Natural killer cell (primary cell): Measurements from ENCODE around the gene CENPE. TPM values are rescaled to one million over a fixed set of nuclear protein-coding genes. Genes with fewer than 3 reads are reported as not detected.

Experiments used
- ATAC-seq, 3 donors: fragments of 150-1000 bp in 2 of 3; fragments of 200-7000 bp in 1 of 3; cut with Tn5 transposase; 1 replicate in 1 of 3; 2 replicates in 2 of 3; pipeline ENCODE4 v1.10.0; 2021; ENCODE audit warnings: mild to moderate bottlenecking in 2 of 3, moderate library complexity in 2 of 3
- DNase-seq, 2 donors: peaks; one replicate each; pipeline versions ENCODE4 v3.0.0 to v3.0.0-alpha.2; 2013 to 2021; ENCODE audit warnings: mixed read lengths in 1 of 2
- H3K27ac ChIP-seq: one replicate; pipeline ENCODE4 v1.5.1; 2013; ENCODE audit warnings: mild to moderate bottlenecking, low read length
- H3K27me3 ChIP-seq: one replicate; pipeline ENCODE4 v1.6.1; 2013; ENCODE audit warnings: low read length; ENCODE audit not compliant: control insufficient read depth, insufficient read depth
- H3K36me3 ChIP-seq: one replicate; pipeline ENCODE4 v1.6.1; 2013; ENCODE audit warnings: low read length; ENCODE audit not compliant: control insufficient read depth, insufficient read depth
- H3K4me1 ChIP-seq: one replicate; pipeline ENCODE4 v1.6.1; 2013; ENCODE audit warnings: low read length; ENCODE audit not compliant: control insufficient read depth, insufficient read depth
- H3K4me3 ChIP-seq: one replicate; pipeline ENCODE4 v1.5.1; 2013; ENCODE audit warnings: low read length
- H3K9me3 ChIP-seq: one replicate; pipeline ENCODE4 v1.6.1; 2013; ENCODE audit warnings: low read length; ENCODE audit not compliant: control insufficient read depth, insufficient read depth
- H3K27ac Mint-ChIP-seq, 2 donors: one replicate each; pipeline ENCODE4 v1.8.0; 2022; ENCODE audit warnings: mild to moderate bottlenecking in 2 of 2, mixed read lengths in 2 of 2, moderate library complexity in 1 of 2
- H3K27me3 Mint-ChIP-seq, 2 donors: one replicate each; pipeline ENCODE4 v1.8.0; 2022; ENCODE audit warnings: low read depth in 2 of 2, mixed read lengths in 2 of 2
- H3K36me3 Mint-ChIP-seq: one replicate; pipeline ENCODE4 v1.8.0; 2022; ENCODE audit warnings: mixed read lengths
- H3K4me1 Mint-ChIP-seq, 2 donors: one replicate each; pipeline ENCODE4 v1.8.0; 2022; ENCODE audit warnings: mixed read lengths in 2 of 2
- H3K4me3 Mint-ChIP-seq: one replicate; pipeline ENCODE4 v1.8.0; 2022; ENCODE audit warnings: mild to moderate bottlenecking, moderate library complexity, mixed read lengths
- H3K9me3 Mint-ChIP-seq, 2 donors: one replicate each; pipeline ENCODE4 v1.8.0; 2022; ENCODE audit warnings: mixed read lengths in 2 of 2
- CTCF ChIP-seq: fragments of 200-600 bp; IDR thresholded peaks from one replicate; pipeline ENCODE4 v1.8.0; 2022; ENCODE audit warnings: antibody characterized with exemption
- WGBS: methylation state at CpG from one replicate; pipeline ENCODE4 v1.1.7; 2013; ENCODE audit warnings: missing lambda C conversion rate; ENCODE audit not compliant: insufficient coverage; 5-methylcytosine and 5-hydroxymethylcytosine counted together
- intact Hi-C: fragments of 100-400 bp; cut with micrococcal nuclease; formaldehyde crosslinking; loops from one replicate; pipeline ENCODE4 v1.14.2; 2022
- total RNA-seq, 4 donors: library from RNA; stranded (reverse); fragments of 120-200 nt in 1 of 4; gene quantifications; one replicate each; pipeline versions ENCODE4 v1.2.3 to v1.2.4, GENCODE V29; 2013 to 2022

The CENPE gene
- total RNA-seq, 3 donors from 2014 or later (not counting 1 experiment from before 2014, with no cell fraction given), result 2.7 to 6.9 (median 4.8) TPM

GRCh38 chr4:103091601-103092223, 106.4 kb downstream of the CENPE start:
- H3K27me3 Mint-ChIP-seq, result no peaks in the 10 kb centered on the region
- H3K9me3 Mint-ChIP-seq, result no peaks in the 10 kb centered on the region
- ATAC-seq (peak; percentile 61 to 88 (median 71)), DNase-seq (peak; percentile 21 to 82)
- Histone ChIP-seq H3K4me3 (no peak overlapping the region), H3K36me3 (peaks cover 16% of the 10 kb centered on the region), H3K27ac (no peak overlapping the region), H3K27me3 (no peaks in the 10 kb centered on the region), H3K4me1 (no peaks in the 10 kb centered on the region), H3K9me3 (no peaks in the 10 kb centered on the region)
- no peak overlapping the region for H3K4me3 Mint-ChIP-seq
- peaks cover 28% of the 10 kb centered on the region for H3K36me3 Mint-ChIP-seq
- intact Hi-C loops, result loop anchor here (1.0 to 10.0 kb wide), 2 partner anchors 45 to 467 kb away; no protein-coding TSS in a partner anchor
- WGBS, result 100% methylated on average over 1 of the region's 3 CpGs
- H3K4me1 Mint-ChIP-seq, result peaks cover 10 to 13% of the 10 kb centered on the region in 2 donors
- TF ChIP-seq CTCF, result peak; percentile 68
- peak overlapping the region in 1 of 2 donors; percentile 61 for H3K27ac Mint-ChIP-seq

DNA sequence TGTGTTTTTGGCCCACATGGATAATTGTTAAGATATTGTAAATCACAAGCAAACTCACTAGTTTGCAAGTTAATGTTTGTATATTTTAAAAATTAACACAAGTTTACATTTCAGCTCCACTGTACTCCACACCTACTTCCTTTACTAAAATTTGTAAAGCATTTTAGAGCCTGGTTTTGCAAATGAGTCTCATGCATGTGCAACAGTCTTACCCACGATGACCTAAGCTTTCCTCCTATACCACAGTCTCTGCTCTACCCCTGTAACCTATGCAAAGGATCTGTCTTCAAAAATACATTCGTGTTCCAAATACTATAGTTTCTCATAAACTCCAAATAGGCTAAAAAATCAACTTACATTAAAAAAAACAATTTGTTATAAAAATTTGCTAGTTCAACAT, 108.7 kb downstream of the CENPE start:
- peaks cover 31% of the 10 kb centered on the region for H3K36me3 Mint-ChIP-seq
- no peak for TF ChIP-seq CTCF
- intact Hi-C loops, result no loop called here

DNA sequence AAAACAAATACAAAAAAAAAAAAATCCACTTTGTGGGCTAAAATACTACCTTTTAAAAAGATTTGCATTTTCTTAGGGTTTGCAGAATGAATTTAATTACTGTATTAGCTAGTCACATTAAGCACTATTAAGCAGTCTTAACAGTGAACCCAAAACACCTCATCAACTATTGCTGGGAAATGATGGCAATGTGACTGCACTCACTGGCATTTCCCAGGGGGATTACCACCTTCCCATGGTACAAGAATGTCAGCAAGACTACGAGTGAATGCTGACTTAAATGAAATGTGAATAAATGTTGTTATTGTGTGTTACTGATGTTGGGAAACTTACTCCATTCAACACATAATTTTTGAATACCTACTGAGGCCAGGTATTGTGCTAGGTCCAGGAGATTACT, 111.6 kb downstream of the CENPE start:
- Histone ChIP-seq H3K4me3 (no peak overlapping the region), H3K9me3 (no peaks in the 10 kb centered on the region), H3K27me3 (no peaks in the 10 kb centered on the region), H3K27ac (no peak overlapping the region), H3K4me1 (no peaks in the 10 kb centered on the region), H3K36me3 (peaks cover 28% of the 10 kb centered on the region)
- DNase-seq (no peak), ATAC-seq (no peak)
- H3K4me1 Mint-ChIP-seq, result no peaks in the 10 kb centered on the region
- no peaks in the 10 kb centered on the region for H3K27me3 Mint-ChIP-seq
- H3K9me3 Mint-ChIP-seq, result no peaks in the 10 kb centered on the region
- peaks cover 35% of the 10 kb centered on the region for H3K36me3 Mint-ChIP-seq
- intact Hi-C loops, result no loop called here
- WGBS, result no CpG with 5 or more reads among the region's 1 CpG
- TF ChIP-seq CTCF, result no peak
- H3K27ac Mint-ChIP-seq, result no peak overlapping the region
- H3K4me3 Mint-ChIP-seq, result no peak overlapping the region

More for the DNA sequence above, 108.7 kb downstream of the CENPE start:
- Mint-ChIP-seq H3K27me3 (no peaks in the 10 kb centered on the region), H3K4me3 (no peak overlapping the region), H3K27ac (no peak overlapping the region), H3K9me3 (no peaks in the 10 kb centered on the region), H3K4me1 (peaks cover 10 to 11% of the 10 kb centered on the region in 2 donors)
- 72% methylated on average over 2 of the region's 2 CpGs for WGBS
- no peaks in the 10 kb centered on the region for H3K27me3 ChIP-seq
- H3K4me3 ChIP-seq, result no peak overlapping the region
- peaks cover 25% of the 10 kb centered on the region for H3K36me3 ChIP-seq
- H3K9me3 ChIP-seq, result no peaks in the 10 kb centered on the region
- DNase-seq (no peak), ATAC-seq (no peak)
- no peaks in the 10 kb centered on the region for H3K4me1 ChIP-seq
- H3K27ac ChIP-seq, result no peak overlapping the region
